HFFc6 (cell line): ENCODE measurements around the gene USP37. TPM values are rescaled to one million over a fixed set of nuclear protein-coding genes. Genes with fewer than 3 reads are reported as not detected.
A peak's percentile ranks its signal among the peaks of the same experiment; 100 is the strongest.

Source experiments
- DNase-seq: peaks from one replicate; pipeline ENCODE4 v3.0.0-alpha.2; 2018
- H3K27ac Mint-ChIP-seq: 2 replicates; pipeline ENCODE4 v1.8.0; 2020; ENCODE audit warnings: mild to moderate bottlenecking, mixed read lengths
- H3K27me3 Mint-ChIP-seq: 2 replicates; pipeline ENCODE4 v1.8.0; 2021; ENCODE audit warnings: mild to moderate bottlenecking, moderate library complexity, mixed read lengths; ENCODE audit not compliant: insufficient read depth
- H3K36me3 Mint-ChIP-seq: 2 replicates; pipeline ENCODE4 v1.8.0; 2021; ENCODE audit warnings: low read depth, mixed read lengths
- H3K4me1 Mint-ChIP-seq: 2 replicates; pipeline ENCODE4 v1.8.0; 2020; ENCODE audit warnings: low read depth, mixed read lengths
- H3K4me3 Mint-ChIP-seq: 2 replicates; pipeline ENCODE4 v1.8.0; 2020; ENCODE audit warnings: mild to moderate bottlenecking, moderate library complexity, mixed read lengths
- H3K9me3 Mint-ChIP-seq: 2 replicates; pipeline ENCODE4 v1.8.0; 2020; ENCODE audit warnings: mild to moderate bottlenecking, mixed read lengths
- CTCF ChIP-seq: fragments of 200-600 bp; sonication (generic); IDR thresholded peaks from 2 replicates; pipeline ENCODE4 v1.5.0; 2021; ENCODE audit warnings: antibody characterized with exemption, mild to moderate bottlenecking
- long read RNA-seq: library from polyadenylated mRNA; unstranded; transcript quantifications from one replicate; pipeline ENCODE4 v2.0.0, GENCODE V29; 2019
- total RNA-seq, 6 experiments: library from RNA; stranded (reverse); fragmentation: NEBNext Ultra II Directional; extraction: Animal tissue kit (Norgen Biotek cat#: 25700); gene quantifications; 2 replicates in 1 of 6; 3 replicates in 5 of 6; pipeline ENCODE4 v1.2.3, GENCODE V29; 2021

Gene USP37
- total RNA-seq, result 1 to 10 TPM; 6.1 to 7.4 (median 6.8) TPM
- long read RNA-seq, partial matches to known transcripts, result 1 of 3 reads
- long read RNA-seq, other reads (novel, unspliced or antisense), result 2 of 3 reads

DNA sequence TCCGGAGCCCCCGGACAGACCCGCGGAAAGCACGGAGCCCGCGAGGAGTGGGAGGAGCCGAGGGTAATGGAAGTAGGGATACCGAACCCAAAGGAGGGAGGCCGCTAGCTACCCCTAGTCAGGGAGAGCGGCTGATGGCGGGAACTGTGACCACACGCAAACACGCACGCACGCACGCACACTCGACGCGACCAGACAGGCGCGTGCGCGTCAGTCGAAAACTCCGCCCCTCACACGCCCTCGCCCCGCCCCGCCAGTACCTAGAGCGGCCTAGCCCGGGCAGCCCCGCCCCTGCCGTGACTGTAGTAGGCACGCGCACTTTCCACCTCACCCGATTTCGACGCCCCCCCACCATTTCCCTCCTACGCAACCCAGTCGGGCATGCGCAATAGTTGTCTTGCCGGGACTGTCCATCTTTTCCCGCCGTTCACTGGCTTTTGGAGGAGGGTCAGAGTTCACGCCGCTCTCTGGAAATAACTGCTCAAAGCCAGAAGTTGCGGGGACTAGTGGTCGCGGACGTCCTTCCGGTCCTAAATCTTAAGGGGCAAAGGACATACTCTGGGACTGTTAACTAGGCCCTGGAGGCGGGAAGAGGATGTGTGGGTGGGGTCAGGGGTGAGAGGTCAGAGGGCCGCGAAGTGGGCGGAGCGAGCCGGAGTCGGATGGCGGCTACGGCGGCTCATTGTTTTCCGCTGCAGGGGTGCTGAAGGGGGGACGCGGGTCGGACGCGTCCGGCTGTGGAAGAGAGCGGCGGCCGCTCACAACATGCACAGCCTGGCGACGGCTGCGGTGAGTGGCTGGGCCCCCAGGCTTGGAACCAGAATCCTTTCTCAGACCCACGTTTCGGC lies at the start of gene USP37, which contains the start of gene CNOT9:
Gene USP37 (minus strand): TSS at position 162 of the 848 bp plus-strand sequence. CDS start 9,698 bp downstream, outside the sequence.
Gene CNOT9 (plus strand): TSS at position 650 of the 848 bp plus-strand sequence. CDS start 116 bp downstream, at position 766.
- DNase-seq, result peak; percentile 98
- Mint-ChIP-seq H3K4me3 (peak within 1 kb of the TSS; percentile 96), H3K9me3 (no peaks in the 10 kb centered on the region), H3K27ac (peak within 1 kb of the TSS; percentile 97), H3K27me3 (peaks cover 5% of the 10 kb centered on the region), H3K4me1 (peaks cover 48% of the 10 kb centered on the region), H3K36me3 (peaks cover 18% of the 10 kb centered on the region)
- no peak for TF ChIP-seq CTCF

DNA sequence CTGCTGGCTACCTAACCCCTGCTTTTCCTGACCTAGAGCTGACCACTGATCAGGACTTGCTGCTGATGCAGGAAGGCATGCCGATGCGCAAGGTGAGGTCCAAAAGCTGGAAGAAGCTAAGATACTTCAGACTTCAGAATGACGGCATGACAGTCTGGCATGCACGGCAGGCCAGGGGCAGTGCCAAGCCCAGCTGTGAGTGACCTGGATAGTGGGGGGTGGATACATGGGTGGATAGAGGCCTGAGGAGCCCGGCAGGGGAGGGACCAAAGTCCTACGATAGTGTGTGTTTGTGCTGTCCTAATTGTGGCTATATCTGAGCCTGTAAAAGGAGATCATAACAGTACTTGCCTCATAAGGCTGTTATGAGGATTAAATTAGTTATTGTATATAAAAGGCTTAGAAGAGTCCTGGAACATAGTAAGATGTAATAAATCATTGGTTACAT lies 47.7 kb upstream of the USP37 start:
- H3K36me3 Mint-ChIP-seq, result no peaks in the 10 kb centered on the region
- peaks cover 11% of the 10 kb centered on the region for H3K27me3 Mint-ChIP-seq
- no peak for DNase-seq
- TF ChIP-seq CTCF, result no peak
- H3K4me3 Mint-ChIP-seq, result no peak overlapping the region
- no peaks in the 10 kb centered on the region for H3K4me1 Mint-ChIP-seq
- no peak overlapping the region for H3K27ac Mint-ChIP-seq
- H3K9me3 Mint-ChIP-seq, result no peaks in the 10 kb centered on the region

- H3K27me3 Mint-ChIP-seq, result peaks cover 19% of the 10 kb centered on the region
- no peaks in the 10 kb centered on the region for H3K9me3 Mint-ChIP-seq
- peak within 1 kb of the TSS; percentile 60 for H3K4me3 Mint-ChIP-seq
- peaks cover 29% of the 10 kb centered on the region for H3K4me1 Mint-ChIP-seq
- no peaks in the 10 kb centered on the region for H3K36me3 Mint-ChIP-seq
- peak; percentile 88 for DNase-seq
- TF ChIP-seq CTCF, result no peak; the same call in 1 of the 2 replicates
- H3K27ac Mint-ChIP-seq, result peak within 1 kb of the TSS; percentile 34
Measured at GRCh38 chr2:218607436-218608115, 39.4 kb upstream of the USP37 start, which contains the start of gene PLCD4. TSS of gene PLCD4 (plus strand) at chr2:218607899. CDS start at chr2:218615740, 7,841 bp downstream.

DNA sequence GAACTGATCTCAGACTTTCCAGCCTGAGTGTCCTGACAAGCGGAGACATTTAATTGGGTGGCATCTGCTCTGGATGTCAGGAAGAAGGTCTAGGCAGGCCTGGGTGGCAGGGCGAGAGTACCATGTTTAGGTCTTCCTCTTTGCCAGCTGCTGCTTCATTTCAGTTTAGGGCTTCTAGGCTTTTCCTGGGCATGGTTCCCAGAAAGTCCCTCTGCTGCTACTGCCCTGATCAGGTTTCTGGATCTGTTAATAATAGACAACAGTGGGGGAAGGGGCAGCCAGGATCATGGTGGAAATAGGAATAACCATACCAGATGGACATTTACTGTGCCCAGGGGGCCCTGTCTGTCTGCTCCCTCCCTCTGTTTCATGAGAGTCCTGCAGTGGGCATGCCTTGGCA lies 37.3 kb upstream of the USP37 start:
- Mint-ChIP-seq H3K27ac (no peak overlapping the region; the same call in 1 of the 2 replicates), H3K9me3 (no peaks in the 10 kb centered on the region), H3K27me3 (peaks cover 8% of the 10 kb centered on the region), H3K36me3 (no peaks in the 10 kb centered on the region), H3K4me3 (no peak overlapping the region), H3K4me1 (peaks cover 29% of the 10 kb centered on the region)
- DNase-seq, result peak; percentile 23
- TF ChIP-seq CTCF, result no peak

DNA sequence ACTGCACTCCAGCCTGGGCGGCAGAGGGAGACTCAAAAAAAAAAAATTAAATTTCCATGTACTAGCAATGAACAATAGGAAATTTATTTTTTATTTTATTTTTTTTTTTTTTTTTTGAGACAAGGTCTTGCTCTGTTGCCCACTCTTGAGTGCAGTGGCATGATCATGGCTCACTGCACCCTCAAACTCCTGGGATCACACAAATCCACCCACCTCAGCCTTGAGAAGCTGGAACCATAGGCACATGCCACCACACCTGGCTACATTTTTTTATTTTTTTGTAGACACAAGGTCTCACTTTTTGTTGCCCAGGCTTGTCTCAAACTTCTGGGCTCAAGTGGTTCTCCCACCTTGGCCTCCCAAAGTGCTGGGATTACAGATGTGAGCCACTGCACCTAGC lies 17.4 kb upstream of the USP37 start:
- no peak for DNase-seq
- H3K27me3 Mint-ChIP-seq, result no peaks in the 10 kb centered on the region
- no peaks in the 10 kb centered on the region for H3K9me3 Mint-ChIP-seq
- no peak overlapping the region for H3K27ac Mint-ChIP-seq
- TF ChIP-seq CTCF, result no peak
- peaks cover 19% of the 10 kb centered on the region; the same call in 1 of the 2 replicates for H3K36me3 Mint-ChIP-seq
- peaks cover 29% of the 10 kb centered on the region for H3K4me1 Mint-ChIP-seq
- H3K4me3 Mint-ChIP-seq, result no peak overlapping the region
